HG03354 (cell line): ENCODE measurements around the gene GRIK4.
A peak's percentile ranks its signal among the peaks of the same experiment; 100 is the strongest.

Source experiments
- ATAC-seq: cut with Tn5 transposase; IDR thresholded peaks from one replicate; pipeline ENCODE4 v1.9.1; 2021; ENCODE audit warnings: mild to moderate bottlenecking; ENCODE audit not compliant: unreplicated experiment, poor library complexity, severe bottlenecking

GRIK4 gene

DNA sequence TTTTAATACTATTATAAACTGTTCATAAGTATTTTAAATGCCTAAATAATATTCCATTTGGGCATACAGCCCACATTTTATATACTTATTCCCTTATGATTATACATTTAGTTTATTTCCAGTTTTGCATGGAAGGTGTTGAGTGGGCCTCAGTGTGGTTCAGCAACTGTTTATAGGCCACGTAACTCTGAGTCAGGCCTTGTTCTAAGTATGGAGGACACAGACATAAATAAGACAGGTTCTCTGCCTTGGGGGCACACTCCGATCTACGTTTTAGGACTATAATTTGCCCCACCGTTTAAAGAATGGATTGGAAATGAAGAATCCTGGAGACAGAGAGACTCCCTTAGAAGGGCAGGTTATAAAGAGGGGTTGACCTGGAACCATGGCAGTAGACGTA, 300.2 kb downstream of the GRIK4 start:
- ATAC-seq = no peak

DNA sequence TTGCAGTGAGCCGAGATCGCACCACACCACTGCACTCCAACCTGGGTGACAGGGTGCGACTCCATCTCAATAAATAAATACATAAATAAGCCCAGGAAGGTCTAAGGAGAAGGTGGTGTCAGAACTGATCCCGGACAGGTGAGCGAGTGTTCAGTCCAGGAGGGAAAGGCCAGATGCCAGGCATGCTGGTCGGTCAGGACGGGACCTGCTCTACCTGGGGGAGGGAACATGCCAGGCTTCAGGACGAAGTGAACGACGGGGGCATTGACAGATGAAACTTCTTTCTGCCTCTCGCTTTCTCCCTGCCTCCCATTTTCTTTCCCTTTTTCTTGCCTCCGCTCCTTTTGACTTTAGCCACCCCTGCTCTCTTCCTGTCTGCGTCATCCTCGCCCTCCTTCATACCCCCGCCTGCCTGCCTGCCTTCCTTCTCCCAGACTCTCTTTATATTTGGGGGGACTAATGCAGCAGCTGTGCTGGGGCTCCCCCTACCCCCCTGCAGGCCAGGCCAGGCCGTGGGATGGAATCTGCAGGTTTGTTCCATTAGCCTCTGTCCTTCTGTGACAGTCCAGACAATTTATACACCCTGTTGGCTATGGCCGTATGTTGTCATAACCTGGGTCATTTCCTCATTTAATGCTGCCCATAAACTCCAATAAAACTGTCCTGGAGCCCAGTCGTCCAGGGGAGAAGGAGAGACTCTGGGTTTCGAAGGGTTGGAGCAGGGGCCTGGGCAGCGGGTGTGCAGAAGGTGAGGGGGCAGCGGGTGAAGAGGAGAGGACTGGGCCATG, 303.2 kb downstream of the GRIK4 start:
- ATAC-seq = no peak

DNA sequence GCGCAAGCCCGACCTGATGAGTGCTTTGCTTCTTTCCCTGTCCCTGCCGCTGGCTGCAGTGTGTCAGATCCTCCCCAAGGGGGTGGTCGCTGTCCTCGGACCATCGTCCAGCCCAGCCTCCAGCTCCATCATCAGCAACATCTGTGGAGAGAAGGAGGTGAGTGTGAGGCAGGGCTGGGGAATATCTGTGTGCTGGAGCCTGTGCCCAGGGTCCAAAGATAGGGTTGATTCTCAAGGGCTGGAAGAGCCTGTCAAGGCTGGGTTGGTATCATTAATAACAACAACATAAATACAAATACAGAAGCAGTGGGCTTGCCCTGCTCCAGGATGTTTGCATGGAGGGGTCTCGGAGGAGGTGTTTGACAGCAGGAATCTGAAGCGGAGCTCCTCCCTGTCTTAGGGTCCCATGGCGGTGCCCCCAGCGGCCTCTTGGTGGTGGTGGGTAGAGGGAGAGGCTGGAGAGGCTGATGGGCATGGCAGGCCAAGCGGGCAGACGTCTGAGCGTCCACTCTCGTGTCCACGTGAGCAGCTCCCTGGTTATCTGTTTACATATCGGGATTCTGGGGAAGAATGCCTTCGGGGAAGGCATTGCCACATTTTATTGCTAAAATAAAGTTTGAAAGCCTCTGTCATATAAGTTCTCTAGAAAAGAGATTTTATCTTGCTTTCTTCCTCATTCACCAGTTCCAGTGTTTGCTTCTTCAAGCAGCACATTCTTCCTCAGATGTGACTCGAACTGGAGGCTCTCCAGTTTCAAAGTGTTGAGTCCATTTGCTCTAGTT, 304.0 kb downstream of the GRIK4 start:
- no peak for ATAC-seq

DNA sequence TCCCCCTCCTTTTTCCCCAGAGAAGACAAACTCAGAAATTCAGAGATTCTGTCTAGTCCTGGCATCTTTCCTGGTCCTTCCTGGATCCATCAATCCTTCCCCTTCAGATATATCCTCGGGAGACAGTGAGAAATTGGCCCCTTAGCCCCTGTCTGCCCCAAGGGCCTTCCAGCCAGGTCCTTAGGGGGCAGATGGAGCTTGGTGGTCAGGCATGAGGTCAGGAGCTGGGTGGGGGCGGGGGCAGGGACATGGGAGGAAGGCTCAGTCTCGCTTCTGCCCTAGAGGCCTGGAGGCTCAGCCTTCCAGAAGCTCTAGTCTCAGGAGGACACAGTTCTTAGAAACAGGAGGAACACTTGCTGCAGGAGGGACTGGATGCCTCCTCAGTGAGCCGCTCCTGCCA, 304.6 kb downstream of the GRIK4 start:
- no peak for ATAC-seq

DNA sequence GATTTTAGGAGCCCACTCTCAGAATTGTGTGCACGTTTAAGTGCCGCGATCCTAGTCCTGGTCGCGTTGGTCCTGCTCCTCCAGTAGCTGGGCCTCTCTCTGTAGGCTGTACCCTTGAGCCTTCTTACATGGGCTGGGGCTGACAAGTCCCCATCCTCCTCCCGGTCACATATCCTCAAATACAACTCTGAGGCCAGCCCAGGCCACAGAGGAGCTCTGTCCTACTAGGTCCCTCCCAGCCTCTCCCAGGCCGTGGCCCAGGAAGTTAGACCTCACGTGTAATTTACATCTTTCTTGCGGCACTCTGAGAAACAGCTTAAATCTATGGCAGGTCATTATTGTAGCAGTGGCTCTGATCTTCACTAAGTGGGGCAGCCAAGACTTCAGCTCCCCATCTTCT, 305.2 kb downstream of the GRIK4 start:
- ATAC-seq = no peak

DNA sequence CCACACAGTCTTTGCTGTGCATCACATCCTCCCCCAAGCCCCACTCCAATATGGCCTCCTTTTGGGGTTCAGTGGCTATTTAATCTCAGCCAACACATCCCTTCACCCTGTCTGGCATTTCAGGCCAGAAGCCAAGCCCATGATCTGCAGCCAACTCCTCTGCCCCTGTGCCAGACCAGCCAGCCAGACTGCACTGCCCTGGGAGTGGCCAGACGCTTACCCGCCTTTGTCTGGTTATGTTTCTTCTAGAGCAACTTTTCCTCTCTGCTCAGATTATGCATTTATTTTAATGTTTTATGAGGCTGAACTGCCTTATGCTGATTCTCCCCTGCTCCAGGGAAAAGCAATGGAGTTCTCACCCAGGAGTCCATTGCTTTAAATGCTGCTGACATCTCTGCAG, 305.6 kb downstream of the GRIK4 start:
- no peak for ATAC-seq

DNA sequence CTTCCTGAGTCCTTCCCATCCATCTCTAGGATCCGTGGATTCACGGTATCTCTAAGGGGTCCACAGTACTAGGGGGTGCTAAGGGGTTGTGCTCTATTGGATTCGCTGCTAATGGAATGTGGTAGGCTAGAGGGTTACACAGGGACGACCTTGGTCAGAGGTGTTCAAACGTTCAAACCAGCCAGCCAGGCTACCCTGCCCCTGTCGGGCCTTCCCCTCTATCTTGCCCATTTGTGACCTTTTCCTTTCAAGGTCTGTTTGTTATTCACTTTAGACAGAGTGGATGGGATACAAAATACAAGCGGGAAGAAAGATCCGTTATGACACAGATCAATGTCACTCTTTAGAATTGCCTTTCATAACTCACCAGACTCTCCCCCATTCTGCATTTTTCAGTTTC, 306.5 kb downstream of the GRIK4 start:
- ATAC-seq = no peak

DNA sequence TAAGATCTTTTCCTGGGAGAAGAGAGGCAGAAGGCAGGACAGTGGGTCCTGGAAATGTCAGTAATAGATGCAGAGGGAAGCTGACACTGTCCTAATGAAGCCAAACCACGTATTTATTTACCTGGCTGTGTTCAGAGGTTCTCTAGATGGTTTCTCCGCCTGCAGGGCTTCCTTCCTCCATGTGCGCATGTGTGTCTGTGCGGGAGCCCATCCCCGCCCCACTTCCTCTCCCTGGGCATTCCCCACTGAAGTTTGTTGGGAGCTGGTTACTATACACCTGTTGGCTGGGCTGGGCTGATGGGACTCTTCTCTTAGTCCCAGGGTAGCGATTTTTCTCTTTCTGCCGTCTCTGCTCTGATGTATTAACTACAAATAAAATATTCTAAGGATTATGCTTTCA, 307.5 kb downstream of the GRIK4 start:
- ATAC-seq = no peak

DNA sequence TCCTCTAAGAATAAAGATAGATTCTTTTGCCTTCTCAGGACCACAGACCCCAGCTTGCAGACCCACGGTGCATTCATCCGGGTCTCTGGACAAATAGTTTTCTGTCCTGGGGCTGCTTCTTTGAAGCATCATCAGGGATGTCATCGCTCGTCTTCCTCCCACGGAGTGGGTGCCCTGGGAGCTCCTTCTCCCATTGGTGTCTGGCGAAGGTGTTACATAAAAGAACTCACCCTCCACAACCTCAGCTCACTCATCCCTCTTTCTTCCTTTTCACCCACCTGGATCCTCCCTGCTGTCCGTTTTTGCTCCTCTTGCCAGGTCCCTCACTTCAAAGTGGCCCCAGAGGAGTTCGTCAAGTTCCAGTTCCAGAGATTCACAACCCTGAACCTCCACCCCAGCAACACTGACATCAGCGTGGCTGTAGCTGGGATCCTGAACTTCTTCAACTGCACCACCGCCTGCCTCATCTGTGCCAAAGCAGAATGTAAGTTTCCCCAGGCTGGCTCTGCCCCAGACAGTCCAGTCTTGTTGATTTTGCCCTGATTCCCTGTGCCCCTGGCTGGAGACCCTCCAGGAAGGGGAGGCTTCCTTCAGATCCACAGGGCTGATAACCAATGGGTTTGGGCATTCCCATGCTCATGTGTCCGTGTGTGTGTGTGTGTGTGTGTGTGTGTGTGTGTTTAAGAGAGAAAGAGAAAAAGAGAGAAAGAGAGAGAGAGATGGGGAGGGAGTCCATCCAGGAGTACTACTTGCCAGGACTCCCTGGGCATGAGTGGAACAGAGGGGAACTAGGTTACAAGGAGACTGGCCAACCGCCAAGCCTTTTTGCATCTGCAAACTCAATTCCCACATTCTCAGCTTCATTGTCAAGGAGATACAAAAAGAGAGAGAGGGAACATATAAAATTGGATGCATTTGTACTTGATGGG, 308.2 kb downstream of the GRIK4 start:
- no peak for ATAC-seq

DNA sequence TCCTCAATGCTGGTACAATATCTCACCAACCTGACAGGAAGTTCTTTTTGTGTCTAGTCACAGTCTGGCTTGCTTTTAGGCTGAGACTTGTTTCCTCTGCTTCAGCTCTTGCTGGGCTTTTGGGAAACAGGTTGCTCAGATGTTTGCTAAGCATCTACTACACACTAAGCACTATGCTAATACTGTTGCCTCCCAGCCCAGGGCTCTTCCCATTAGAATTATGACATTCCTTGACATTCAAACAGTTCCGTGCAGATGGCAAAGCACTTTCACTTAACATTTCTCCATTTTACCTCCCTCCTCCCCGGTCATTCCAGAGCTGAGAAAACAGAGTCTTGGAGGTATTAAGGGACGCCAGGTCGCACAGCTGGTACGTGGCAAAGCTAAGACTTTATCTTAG, 311.6 kb downstream of the GRIK4 start:
- ATAC-seq = no peak

DNA sequence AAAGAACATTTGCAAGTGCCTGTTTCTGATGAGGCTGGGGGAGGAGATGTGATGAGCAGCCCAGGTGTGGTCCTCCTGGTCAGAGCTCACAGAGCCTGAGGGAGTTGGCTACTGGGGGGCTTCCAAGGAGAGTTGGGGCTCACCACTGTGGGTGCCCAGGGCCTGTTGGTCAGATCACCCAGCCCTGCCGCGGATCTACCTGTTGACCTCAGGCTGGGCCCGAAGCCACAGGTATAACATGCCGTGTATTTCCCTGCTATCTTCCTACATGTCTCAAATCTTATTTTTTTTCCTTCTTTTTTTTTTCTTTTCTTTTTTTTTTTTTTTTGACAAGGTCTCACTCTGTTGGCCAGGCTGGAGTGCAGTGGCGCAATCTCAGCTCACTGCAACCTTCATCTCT, 312.7 kb downstream of the GRIK4 start:
- no peak for ATAC-seq

DNA sequence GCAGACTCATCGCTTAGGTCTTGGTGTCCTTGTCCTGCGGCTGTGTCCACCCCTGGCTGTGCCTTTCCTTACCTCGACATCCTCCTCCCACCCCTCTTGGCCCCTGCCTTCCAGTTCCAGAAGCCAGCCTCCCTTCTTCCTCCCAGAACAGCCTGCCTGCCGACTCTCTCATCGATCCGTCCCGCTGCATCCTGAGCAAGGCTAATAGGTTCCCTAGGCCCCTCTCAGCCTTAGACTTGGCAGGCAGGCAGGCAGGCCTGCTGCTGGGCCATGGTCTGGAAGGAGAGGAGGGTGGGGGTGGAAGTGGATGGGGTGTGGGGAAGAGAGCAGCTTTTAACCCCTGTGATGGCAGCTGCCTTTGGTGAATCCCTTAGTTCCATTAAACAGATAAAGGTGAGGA, 315.6 kb downstream of the GRIK4 start:
- ATAC-seq = no peak

DNA sequence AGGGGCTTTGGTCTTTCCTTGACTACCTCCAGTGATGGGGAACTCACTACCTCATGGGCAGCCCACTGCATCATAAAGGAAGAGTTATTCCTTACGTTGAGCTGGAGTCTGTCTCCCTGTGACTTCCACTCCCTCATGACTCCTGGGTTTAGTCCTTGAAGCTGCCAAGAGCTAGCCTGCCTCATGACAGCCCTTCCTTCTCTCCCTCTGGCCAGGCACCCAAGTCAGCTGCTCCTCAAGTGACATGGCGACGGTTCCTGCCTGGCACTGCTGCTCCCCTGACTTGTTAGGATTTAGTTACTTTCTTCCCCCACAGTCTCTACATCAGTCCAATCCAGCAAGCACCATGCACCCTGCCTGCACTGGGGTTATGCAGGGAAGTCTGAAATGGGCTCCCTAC, 316.3 kb downstream of the GRIK4 start:
- ATAC-seq = no peak

DNA sequence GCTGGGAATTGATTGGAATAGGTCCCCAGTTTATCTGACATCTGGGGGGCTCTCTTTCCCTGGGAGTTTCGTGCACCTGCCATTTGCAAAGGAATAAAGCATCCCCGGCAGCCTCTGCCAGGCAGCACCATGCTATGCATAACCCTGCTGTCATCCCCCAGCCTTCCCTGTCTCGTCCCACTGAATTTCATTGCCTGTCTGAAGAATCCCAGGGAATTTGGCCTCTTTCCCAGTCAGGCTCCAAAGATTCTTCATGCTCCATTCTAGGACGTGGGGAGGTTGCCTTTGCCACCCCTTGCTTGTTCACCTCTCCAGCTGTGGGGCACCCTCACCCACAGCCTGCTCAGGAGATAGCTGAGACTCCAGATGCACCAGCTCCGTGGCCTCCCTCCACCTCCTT, 317.3 kb downstream of the GRIK4 start:
- ATAC-seq = no peak

DNA sequence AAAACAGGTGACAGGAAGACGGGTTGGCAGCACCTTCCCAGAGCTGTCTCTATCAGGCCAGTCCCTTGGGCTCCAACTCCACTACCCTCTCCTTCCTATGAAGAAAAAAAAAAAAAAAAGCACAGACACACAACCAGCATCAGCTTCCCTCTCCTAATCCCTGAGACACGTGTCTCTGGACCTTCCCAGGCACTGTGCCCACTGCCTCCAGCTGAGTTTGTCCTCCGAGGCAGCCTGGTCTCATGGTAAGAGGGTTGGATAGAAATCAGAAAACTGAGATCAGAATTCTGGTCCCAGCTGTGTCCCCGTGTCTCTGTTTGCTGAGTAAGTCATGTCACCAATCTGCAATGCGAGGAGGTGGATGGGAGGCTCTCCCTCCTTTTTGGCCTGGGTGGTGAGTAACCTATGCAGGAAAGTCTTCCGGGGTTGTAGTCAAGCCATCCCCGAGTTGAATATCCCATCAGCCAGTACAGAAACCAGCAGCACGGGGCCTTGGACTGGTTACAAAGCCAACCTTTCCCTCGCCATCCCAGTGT, 318.6 kb downstream of the GRIK4 start:
- no peak for ATAC-seq

DNA sequence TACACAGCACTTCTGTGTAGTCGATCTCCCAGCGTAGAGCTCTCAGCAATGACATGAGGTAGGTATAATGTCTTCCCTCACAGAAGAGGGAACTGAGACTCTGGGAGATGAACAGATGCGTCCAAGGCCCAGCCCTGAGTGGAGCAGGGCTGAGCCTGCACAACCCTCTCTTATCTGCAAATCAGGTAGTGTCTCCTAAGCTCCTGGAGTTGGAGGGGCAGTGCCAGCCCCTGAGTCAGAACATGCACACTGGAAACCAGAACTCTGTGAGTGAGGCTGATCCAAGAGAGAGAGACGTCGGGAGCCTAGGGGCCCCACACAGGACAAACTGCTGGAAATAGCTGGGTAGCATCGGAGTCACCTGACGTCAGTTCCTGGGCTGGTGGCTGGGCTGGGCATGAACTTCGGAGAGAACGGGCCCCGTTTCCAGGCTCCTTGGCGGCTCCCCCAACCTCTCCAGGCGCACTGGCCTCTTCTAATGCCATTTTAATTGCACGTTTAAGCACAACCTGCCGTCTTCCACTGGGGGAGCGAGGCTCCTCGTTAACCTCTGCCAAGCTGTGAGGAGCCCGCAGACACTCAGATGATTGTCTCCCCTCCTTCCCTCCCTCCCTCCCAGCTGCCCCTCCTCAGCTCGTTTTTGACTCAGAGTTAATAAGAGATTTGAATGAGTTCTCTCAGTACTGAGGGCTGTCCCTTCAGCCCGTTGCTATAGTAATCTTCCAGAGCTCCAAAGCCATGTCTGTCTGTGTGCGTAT, 321.1 kb downstream of the GRIK4 start:
- no peak for ATAC-seq

DNA sequence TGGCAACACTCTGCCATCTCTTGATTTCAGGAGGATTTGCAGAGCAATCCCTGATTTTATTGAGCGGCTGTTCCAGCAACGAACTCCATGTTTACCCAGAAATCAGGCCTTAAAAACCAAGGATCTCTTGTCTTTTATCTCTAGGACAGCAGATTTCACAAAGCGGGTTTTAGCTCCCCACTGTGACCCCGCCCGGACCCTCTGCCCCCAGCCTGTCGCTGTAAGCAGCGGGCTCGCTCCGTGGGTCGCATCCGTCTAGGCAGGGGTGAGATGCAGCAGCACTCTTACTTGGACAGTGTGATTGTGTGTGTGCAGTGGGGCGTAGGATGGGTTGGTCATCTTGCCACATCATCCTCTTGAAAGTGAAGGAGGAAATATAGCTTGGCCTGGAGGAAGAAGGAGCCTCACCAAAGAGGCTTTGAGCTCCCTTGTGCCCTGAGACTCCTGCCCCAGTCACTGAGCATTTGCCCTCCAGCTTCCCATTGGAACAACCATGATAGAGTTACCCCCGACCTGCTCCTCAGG, 323.2 kb downstream of the GRIK4 start:
- ATAC-seq = no peak

DNA sequence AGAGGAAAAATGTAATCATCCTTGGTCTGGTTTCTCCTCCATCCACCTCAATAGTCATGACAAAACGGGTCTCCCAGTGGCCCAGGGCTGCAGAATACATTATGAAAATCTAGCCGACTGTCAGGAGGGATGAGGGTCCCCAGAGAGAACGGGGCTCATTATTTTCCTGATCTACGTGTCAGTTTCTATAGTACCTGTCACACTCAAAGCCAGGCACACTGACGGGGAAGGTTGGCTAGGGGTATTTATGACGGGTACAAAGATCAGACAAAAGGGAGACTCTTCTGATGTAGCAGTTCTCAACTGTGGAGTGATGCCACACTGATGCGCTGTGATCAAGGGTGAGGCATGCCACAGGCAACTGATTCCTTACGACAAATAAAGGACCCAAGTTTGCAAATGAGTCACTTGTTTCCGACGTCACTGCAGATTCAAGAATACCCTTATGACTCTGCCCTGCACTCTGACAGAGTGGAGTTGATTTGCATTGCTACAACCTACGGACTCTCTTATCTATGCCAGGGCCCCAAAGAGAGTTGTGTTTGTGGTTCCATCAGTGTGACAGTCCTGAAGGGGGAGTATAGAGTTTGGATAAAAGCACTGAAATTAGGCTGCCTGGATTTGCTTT, 324.2 kb downstream of the GRIK4 start:
- peak; percentile 95 for ATAC-seq

DNA sequence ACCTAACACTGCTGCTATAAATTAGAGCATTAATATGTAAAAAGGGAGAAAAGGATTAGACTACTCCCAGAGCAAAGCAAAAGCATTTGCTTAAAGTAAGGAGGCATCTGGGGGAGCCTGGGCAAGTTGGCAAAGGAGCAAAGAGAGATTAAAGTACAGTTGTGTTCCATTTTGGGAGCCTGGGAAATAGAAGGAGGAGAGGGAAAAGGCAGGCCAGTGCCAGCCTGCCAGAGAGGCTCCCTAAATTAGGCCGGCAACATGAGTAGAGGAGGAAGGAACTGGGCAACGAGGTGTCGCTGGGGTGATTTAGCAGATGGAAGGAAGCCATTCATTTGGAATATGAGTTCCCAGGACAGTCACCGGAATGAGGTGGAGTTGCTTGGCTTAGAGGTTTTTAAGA, 326.1 kb downstream of the GRIK4 start:
- ATAC-seq = no peak
